ENCODE measurements around the gene TMEM128. TPM values are rescaled to one million over a fixed set of nuclear protein-coding genes. Genes with fewer than 3 reads are reported as not detected.

TMEM128 gene
- total and polyA plus RNA-seq, 2 of the 13 experiments (the other 11 are each of a cell fraction or from before 2014, with no cell fraction given) = 19.4 to 27.9 TPM

GRCh38 chr4:4289941-4290850 lies 42.2 kb upstream of the TMEM128 start, which contains the start of the genes LYAR and ZBTB49:
Gene LYAR, minus strand, starts transcription at chr4:4290154. Its CDS starts 6,412 bp downstream, at chr4:4283742.
Gene ZBTB49, plus strand, starts transcription at chr4:4290251. Its CDS starts 9,695 bp downstream, at chr4:4299946.
- Histone ChIP-seq H2AFZ (ENCODE audit: low read length) (no peak within 1 kb of the TSS), H3K79me2 (ENCODE audit: insufficient read depth, low read length) (peaks cover 74% of the 10 kb centered on the region)
- TF ChIP-seq HNRNPH1 (optimal IDR thresholded peaks at IDR 0.05; ENCODE audit: low read depth, low read length) (no peak), ZNF138 (CRISPR knock-in tag; IDR thresholded peaks at IDR 0.05; ENCODE audit: low read depth) (no peak), ZNF746 (CRISPR knock-in tag; IDR thresholded peaks at IDR 0.05) (no peak), KMT2A (CRISPR knock-in tag; IDR thresholded peaks at IDR 0.05) (peak; percentile 98), ATF7 (IDR thresholded peaks at IDR 0.05) (no peak), ATF7 (CRISPR knock-in tag; IDR thresholded peaks at IDR 0.05) (peak; percentile 21; the same call in 1 of the 2 replicates), ZNF24 (IDR thresholded peaks at IDR 0.05) (no peak), ZNF777 (CRISPR knock-in tag; IDR thresholded peaks at IDR 0.05) (peak; percentile 56; the same call in 1 of the 2 replicates), ZNF7 (CRISPR knock-in tag; IDR thresholded peaks at IDR 0.05) (no peak), SPEN (CRISPR knock-in tag; IDR thresholded peaks at IDR 0.05; ENCODE audit: low read depth) (peak; percentile 87), BORCS8-MEF2B (CRISPR knock-in tag; IDR thresholded peaks at IDR 0.05) (peak; percentile 33; the same call in 1 of the 2 replicates), MAFF (IDR thresholded peaks at IDR 0.05; ENCODE audit: low read depth, low read length) (no peak), HNF1A (IDR thresholded peaks at IDR 0.05; ENCODE audit: low read depth) (no peak), HNF1A (CRISPR knock-in tag; IDR thresholded peaks at IDR 0.05; ENCODE audit: borderline replicate concordance) (peak; percentile 55; the same call in 1 of the 2 replicates), ZNF230 (CRISPR knock-in tag; IDR thresholded peaks at IDR 0.05) (no peak), DRAP1 (CRISPR knock-in tag; IDR thresholded peaks at IDR 0.05) (peak; percentile 74), MYNN (CRISPR knock-in tag; IDR thresholded peaks at IDR 0.05; ENCODE audit: low read depth) (0 out of 2 replicates have a peak, but pooled peaks have one; percentile 37), ZNF280B (CRISPR knock-in tag; IDR thresholded peaks at IDR 0.05; ENCODE audit: borderline replicate concordance) (peak; percentile 53; the same call in 1 of the 2 replicates)

More at GRCh38 chr4:4289941-4290850, 42.2 kb upstream of the TMEM128 start, which contains the start of the genes LYAR and ZBTB49:
- Histone ChIP-seq H3K36me3 (replicated peaks in 1 of 2; ENCODE audit: control insufficient read depth in 1 of 2, insufficient read depth in 2 of 2, low read length in 2 of 2) (peaks cover 5 to 15% of the 10 kb centered on the region in 2 experiments; a peak in 4 of 5 replicates), H3K9me3 (ENCODE audit: low read length) (no peaks in the 10 kb centered on the region), H3K27me3 (ENCODE audit: control insufficient read depth in 1 of 2, insufficient read depth in 2 of 2, low read length in 2 of 2) (no peaks in the 10 kb centered on the region; a peak in 1 of 5 replicates), H3K4me2 (ENCODE audit: low read depth, low read length) (peak within 1 kb of the TSS; percentile 100), H4K20me1 (ENCODE audit: insufficient read depth, low read length) (peaks cover 3% of the 10 kb centered on the region; the same call in 1 of the 2 replicates), H3K4me1 (ENCODE audit: insufficient read depth, low read length) (peaks cover 51% of the 10 kb centered on the region), H3K9ac (ENCODE audit: insufficient read depth, low read depth, low read length) (peak within 1 kb of the TSS; percentile 96), H3K4me3 (replicated peaks in 1 of 3; ENCODE audit: insufficient read depth in 1 of 3, low read depth in 2 of 3, low read length in 3 of 3) (peak within 1 kb of the TSS; percentile 82 to 97 (median 88)), H3K27ac (ENCODE audit: extremely low read length, insufficient read depth, low read length) (peak within 1 kb of the TSS; percentile 72)
- TSS peak; percentile 61 for BruUV-seq (replicated peaks)
- DNase-seq (ENCODE audit: low spot score) = peak; percentile 86
- 1% methylated on average over 22 of the region's 77 CpGs for WGBS (ENCODE audit: low lambda C conversion rate)
- in situ Hi-C loops (cut with HindIII; ENCODE audit: extremely low pct_ligation_motif_present, low pct_unique_long_range_greater_than_20kb) (loop anchor here (5.0 kb wide), 2 partner anchors 33 to 37 kb away; no protein-coding TSS in a partner anchor), intact Hi-C loops (cut with micrococcal nuclease; ENCODE audit: unreplicated experiment) (loop anchor here (2.0 kb wide), 1 partner anchor 41 kb away; the partner anchor contains the start of gene TMEM128)
- FAIRE-seq = peak; percentile 71
- ChIA-PET POLR2A (interaction anchor here (1.0 to 1.3 kb wide), 3 partner anchors 31 to 42 kb away, joined by 3 to 8 read pairs (median 3); partner anchors contain the start of gene TMEM128), CTCF (ENCODE audit: low intra/inter-chr PET ratio, low total read pairs) (no interaction called here)
- peak; percentile 89 for ATAC-seq

Data from HepG2 (cell line).